Rectal smooth muscle tissue (tissue), 1 donor: ENCODE measurements around the gene GOLGA6D.
"Not testable (repeated sequence)": the region's sequence is repeated elsewhere in the genome, so short reads cannot be mapped to it uniquely, and the experiment has no call there.

Source experiments
- H3K27ac ChIP-seq: one replicate; pipeline ENCODE4 v1.7.0; 2013; ENCODE audit warnings: low read depth, low read length, inconsistent platforms
- H3K27me3 ChIP-seq: one replicate; pipeline ENCODE4 v1.7.0; 2013; ENCODE audit warnings: low read length; ENCODE audit not compliant: control insufficient read depth, insufficient read depth
- H3K36me3 ChIP-seq: one replicate; pipeline ENCODE4 v1.7.0; 2013; ENCODE audit warnings: low read length; ENCODE audit not compliant: control insufficient read depth, insufficient read depth
- H3K4me1 ChIP-seq: one replicate; pipeline ENCODE4 v1.7.0; 2013; ENCODE audit warnings: low read length; ENCODE audit not compliant: control insufficient read depth, insufficient read depth
- H3K4me3 ChIP-seq: one replicate; pipeline ENCODE4 v1.7.0; 2013; ENCODE audit warnings: low read length
- H3K9ac ChIP-seq: one replicate; pipeline ENCODE4 v1.7.0; 2013; ENCODE audit warnings: low read length

GOLGA6D gene

DNA sequence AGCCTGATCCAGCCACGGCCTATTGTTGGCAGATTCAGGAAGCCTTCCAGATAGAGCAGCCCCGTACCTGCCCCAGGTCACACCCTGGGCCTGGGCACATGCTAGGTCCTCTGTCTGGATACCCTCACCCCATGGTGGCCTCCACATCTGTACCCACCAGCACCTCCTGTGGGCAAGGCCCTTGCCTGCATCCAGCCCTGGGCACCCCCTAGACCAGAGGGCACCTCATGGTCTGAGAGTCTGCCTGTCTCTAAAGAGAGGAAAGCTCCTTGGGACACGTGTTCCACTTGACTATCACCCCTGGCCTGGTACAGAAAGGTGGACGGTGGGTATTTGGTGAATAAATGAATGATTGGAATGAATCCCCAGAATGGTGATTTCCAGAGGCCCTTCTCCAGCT is 44.4 kb downstream of the GOLGA6D start:
- H3K4me1 ChIP-seq: no peaks in the 10 kb centered on the region
- no peak overlapping the region for H3K4me3 ChIP-seq
- H3K9ac ChIP-seq: no peak overlapping the region
- H3K36me3 ChIP-seq: no peaks in the 10 kb centered on the region
- H3K27me3 ChIP-seq: no peaks in the 10 kb centered on the region
- no peak overlapping the region for H3K27ac ChIP-seq

DNA sequence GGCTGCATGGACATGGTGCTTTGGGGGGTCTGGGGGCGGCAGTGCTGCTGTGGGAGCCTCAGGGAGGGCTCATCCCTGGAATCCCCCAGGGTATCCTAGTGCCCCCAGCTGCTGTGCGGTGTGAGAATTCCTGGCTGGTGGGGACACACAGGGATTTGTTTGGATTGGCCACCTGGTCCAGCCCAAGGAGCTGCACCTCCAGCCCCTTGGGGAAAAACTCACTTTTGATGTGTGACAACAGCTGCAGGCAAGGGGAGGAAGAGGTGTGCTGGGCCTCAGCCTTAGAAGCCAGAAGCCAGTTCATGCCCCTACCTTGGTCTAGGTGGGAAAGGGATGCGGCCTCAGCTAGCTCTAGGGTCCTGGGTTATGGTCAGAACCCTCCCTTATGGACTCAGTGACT is 44.9 kb downstream of the GOLGA6D start:
- no peaks in the 10 kb centered on the region for H3K36me3 ChIP-seq
- H3K9ac ChIP-seq: no peak overlapping the region
- no peaks in the 10 kb centered on the region for H3K4me1 ChIP-seq
- no peak overlapping the region for H3K27ac ChIP-seq
- no peak overlapping the region for H3K4me3 ChIP-seq
- H3K27me3 ChIP-seq: no peaks in the 10 kb centered on the region

DNA sequence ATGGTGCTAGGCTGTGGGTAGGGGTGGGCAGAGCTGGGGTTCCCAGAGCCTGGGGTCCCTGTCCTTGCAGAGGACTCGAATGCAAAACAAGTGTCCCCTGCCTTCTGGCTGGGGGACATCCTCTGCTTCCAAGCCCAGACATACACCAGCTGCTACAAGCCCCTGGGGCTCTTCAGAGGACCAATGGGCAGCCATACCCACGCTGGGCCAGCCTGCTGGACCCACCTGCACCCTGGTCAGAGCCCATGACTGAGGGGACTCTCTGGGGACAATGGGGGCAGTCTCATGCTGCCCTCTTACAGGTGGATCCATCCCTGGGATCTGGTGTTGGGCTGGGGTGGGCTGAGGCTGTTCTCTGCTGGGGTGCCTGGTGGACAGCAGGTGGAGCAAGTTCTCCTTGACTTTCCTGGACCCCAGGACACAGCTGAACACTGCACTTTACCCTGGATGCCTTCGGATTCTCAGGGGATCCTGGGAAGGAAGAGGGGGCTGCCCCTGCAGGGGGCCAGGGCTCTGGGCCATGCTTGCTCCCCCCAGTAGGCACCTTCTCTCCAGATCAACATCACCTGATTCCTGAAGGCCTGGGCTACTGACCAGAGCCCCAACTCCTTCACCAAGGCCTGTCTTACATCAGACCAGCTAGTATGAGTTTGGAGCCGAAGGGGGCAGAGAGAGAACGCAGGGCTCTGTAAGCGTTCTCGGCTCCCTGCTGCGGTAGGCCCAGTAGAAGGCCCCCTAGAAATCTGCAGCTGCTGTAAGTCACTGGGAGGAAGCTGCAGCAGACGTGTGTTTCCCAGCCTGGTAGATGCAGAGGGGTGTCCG is 46.1 kb downstream of the GOLGA6D start:
- no peak overlapping the region for H3K27ac ChIP-seq
- no peaks in the 10 kb centered on the region for H3K27me3 ChIP-seq
- no peaks in the 10 kb centered on the region for H3K4me1 ChIP-seq
- H3K9ac ChIP-seq: no peak overlapping the region
- no peaks in the 10 kb centered on the region for H3K36me3 ChIP-seq
- no peak overlapping the region for H3K4me3 ChIP-seq

DNA sequence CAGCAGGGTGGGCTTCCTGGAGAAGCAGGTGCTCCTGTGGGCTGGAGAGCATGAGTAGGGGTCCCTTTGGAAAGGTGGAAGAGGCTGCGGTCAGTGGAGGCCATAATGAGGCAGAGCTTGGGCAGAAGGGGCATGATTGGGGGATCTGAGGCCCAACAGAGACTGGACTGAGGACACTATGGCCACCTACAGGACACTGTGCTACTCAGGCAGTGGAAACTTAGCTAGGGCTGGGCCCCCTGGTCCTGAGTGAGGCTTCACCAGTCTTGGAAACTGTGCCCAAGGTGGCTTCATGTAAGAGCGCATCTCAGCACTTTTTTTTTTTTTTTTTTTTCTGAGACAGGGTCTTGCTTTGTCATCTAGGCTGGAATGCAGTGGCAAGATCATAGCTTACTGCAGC is 46.9 kb downstream of the GOLGA6D start:
- H3K27me3 ChIP-seq: no peaks in the 10 kb centered on the region
- H3K9ac ChIP-seq: no peak overlapping the region
- no peaks in the 10 kb centered on the region for H3K4me1 ChIP-seq
- H3K4me3 ChIP-seq: no peak overlapping the region
- H3K36me3 ChIP-seq: no peaks in the 10 kb centered on the region
- H3K27ac ChIP-seq: no peak overlapping the region

DNA sequence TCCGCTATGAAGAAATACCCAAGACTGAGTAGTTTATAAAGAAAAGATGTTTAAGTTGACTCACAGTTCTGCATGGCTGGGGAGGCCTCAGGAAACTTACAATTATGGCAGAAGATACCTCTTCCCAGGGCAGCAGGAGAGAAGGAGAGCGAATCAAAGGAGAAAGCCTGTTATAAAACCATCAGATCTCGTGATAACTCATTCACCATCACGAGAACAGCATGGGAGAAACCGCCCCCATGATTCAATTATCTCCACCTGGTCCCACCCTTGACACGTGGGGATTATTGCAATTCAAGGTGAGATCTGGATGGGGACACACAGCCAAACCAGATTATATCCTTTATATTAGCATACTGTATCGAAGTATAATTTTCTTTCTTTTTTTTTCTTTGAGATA is 49.5 kb downstream of the GOLGA6D start:
- H3K36me3 ChIP-seq, H3K27me3 ChIP-seq, H3K4me3 ChIP-seq: not testable (repeated sequence)

DNA sequence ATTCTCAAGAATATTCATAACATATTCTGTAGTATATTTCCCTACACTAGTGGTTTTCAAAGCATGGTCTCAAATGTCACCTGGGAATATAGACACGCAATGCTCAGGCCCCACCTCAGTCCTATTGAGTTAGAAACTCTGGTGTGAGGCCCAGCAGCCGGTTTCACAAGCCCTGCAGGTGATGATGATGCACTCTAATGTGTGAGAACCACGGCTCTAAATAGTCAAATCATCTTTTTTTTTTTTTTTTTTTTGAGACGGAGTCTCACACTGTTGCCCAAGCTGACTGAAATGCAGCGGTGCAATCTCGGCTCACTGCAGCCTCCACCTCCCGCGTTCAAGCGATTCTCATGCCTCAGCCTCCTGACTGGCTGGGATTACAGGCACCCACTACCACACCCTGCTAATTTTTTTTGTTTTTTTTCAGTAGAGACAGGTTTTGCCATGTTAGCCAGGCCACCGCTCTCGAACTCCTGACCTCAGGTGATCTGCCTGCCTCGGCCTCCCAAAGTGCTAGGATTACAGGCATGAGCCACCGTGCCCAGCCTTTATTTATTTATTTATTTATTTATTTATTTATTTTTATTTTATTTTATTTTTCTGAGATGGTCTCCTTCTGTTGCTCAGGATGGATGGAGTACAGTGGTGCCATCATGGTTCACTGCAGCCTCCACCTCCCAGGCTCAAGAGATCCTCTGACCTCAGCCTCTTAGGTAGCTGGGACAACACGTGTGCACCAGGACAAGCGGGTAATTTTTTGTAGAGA is 51.2 kb downstream of the GOLGA6D start:
- H3K4me3 ChIP-seq, H3K36me3 ChIP-seq, H3K27me3 ChIP-seq, H3K9ac ChIP-seq, H3K27ac ChIP-seq, H3K4me1 ChIP-seq: not testable (repeated sequence)

More for the DNA sequence above, 49.5 kb downstream of the GOLGA6D start:
- not testable (repeated sequence) for H3K4me1 ChIP-seq, H3K9ac ChIP-seq, H3K27ac ChIP-seq

DNA sequence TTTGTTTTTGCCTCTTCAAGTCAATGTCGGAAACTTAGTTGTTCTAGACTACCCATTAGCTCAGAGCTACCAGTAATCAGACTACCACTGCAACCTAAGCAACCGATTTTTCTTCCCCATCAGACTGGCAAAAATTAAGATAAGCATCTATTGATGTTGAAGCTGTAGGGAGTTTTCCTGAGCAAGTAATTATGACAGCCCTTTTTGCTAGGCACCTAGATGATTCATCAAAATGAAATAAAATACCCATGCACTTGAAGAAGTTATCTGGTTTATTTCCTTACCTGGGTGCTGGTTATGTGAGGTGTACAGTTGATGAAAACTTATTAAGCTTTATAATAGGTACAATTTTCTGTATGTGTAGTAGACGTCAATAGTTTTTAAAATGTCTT is 52.7 kb downstream of the GOLGA6D start:
- Histone ChIP-seq H3K36me3 (peaks cover 4% of the 10 kb centered on the region), H3K27ac (peak overlapping the region; percentile 21), H3K4me1 (peaks cover 8% of the 10 kb centered on the region), H3K9ac (no peak overlapping the region), H3K4me3 (peak overlapping the region; percentile 84), H3K27me3 (no peaks in the 10 kb centered on the region)

DNA sequence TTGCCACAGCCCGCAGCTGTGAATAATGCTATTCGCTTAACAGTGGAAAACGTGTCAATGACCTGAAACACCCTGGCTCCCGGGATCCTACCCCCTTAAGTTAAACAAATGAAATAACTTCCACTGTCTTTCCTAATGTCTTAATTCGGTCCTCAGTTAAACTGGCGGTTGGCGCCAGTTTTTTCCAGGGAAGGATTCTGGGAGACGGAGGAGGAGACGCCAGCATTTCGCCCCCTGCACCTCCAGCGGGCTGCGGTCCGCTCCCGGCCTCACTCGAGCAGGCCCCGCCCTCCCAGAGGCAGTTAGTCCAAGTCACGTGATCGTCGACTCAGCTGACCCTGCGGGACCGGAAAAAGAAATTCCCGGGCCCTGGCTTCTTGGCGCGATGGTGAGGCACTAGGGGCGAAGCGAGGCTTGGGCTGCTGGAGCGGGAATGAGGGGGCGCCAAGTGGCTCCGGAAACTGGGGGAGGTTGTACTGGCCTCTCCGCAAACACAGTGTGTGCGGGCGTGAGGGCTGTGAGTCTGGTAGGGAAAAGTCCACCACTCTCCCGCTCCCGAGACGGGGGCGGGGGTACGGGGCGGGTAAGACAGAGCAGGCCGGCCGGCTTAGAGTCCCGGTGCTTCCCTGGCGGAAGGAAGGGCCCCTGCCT is 53.2 kb downstream of the GOLGA6D start, which contains the start of gene COMMD4:
Gene COMMD4, plus strand, starts transcription at position 359 of the 651 bp plus-strand sequence. Its CDS starts 27 bp downstream, at position 386.
- H3K27ac ChIP-seq: peak within 1 kb of the TSS; percentile 51
- H3K27me3 ChIP-seq: no peaks in the 10 kb centered on the region
- peaks cover 4% of the 10 kb centered on the region for H3K36me3 ChIP-seq
- peak within 1 kb of the TSS; percentile 43 for H3K9ac ChIP-seq
- peaks cover 8% of the 10 kb centered on the region for H3K4me1 ChIP-seq
- H3K4me3 ChIP-seq: peak within 1 kb of the TSS; percentile 84

DNA sequence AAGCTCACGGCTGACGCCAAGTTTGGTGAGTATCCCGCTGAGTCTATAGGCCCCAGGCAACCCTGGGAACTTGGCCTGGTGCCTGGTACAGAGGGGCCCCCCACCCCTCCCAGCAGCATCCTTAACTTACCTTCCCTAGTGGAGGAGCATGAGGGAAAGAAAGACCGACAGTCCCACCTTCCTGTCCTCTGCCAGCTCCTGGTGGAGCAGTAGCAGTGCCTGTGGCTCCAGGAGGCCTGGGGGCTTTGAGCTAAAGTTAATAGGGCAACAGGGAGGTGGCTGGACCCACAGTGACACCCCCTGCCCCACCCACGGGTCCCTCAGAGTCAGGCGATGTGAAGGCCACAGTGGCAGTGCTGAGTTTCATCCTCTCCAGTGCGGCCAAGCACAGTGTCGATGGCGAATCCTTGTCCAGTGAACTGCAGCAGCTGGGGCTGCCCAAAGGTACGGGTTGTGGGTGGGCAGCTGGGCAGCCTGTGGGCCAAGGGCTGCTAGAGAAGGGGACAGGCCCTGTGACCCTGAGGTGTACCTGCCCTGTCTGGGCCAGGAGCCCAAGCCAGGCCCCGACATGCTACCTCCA is 56.1 kb downstream of the GOLGA6D start:
- Histone ChIP-seq H3K27me3 (no peaks in the 10 kb centered on the region), H3K36me3 (peaks cover 4% of the 10 kb centered on the region), H3K4me3 (no peak overlapping the region), H3K9ac (no peak overlapping the region), H3K4me1 (peaks cover 8% of the 10 kb centered on the region), H3K27ac (no peak overlapping the region)

DNA sequence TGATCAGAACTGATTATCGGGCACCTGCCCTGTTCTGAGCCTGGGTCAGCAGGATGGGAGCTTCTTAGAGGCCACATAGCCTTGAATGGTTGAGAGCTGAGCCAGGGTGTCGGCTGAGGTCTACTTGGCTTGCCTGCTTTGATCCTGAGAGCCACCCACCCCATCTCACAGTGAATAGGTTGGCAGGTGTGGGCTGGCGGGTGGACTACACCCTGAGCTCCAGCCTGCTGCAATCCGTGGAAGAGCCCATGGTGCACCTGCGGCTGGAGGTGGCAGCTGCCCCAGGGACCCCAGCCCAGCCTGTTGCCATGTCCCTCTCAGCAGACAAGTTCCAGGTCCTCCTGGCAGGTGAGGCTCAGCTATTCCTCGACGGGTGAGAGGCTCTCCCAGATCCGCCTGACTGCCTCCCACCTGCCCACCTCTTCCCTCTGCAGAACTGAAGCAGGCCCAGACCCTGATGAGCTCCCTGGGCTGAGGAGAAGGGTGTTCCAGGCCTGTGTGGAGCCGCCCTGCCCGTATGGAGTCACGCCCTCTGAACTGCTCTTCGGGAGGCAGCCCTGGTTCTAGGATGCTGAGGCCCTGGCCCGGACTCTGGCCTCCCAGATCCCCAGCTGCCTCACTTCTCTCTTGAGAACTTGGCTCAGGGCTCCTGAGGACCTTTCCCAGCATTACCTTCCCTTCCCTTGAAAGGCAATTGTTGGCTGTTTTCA is 57.1 kb downstream of the GOLGA6D start:
- H3K27ac ChIP-seq: no peak overlapping the region
- H3K4me3 ChIP-seq: no peak overlapping the region
- H3K36me3 ChIP-seq: peaks cover 4% of the 10 kb centered on the region
- H3K9ac ChIP-seq: no peak overlapping the region
- peaks cover 8% of the 10 kb centered on the region for H3K4me1 ChIP-seq
- H3K27me3 ChIP-seq: no peaks in the 10 kb centered on the region

DNA sequence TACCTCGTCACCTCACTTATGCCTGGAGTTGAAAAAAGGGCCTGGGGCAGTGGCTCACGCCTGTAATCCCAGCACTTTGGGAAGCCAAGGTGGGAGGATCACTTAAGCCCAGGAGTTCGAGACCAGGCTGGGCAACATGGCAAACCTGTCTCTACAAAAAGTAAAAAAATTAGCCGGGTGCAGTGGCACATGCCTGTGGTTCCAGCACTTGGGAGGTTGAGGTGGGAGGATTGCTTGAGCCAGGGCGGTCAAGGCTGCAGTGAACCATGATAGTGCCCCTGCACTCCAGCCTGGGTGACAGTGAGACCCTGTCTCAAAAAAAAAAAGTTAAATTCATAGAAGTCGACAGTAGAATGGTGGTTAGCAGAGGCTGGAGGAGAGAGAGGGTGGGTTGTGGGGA is 59.6 kb downstream of the GOLGA6D start:
- Histone ChIP-seq H3K27ac (no peak overlapping the region), H3K9ac (no peak overlapping the region), H3K27me3 (no peaks in the 10 kb centered on the region), H3K36me3 (peaks cover 4% of the 10 kb centered on the region), H3K4me1 (no peaks in the 10 kb centered on the region), H3K4me3 (no peak overlapping the region)

DNA sequence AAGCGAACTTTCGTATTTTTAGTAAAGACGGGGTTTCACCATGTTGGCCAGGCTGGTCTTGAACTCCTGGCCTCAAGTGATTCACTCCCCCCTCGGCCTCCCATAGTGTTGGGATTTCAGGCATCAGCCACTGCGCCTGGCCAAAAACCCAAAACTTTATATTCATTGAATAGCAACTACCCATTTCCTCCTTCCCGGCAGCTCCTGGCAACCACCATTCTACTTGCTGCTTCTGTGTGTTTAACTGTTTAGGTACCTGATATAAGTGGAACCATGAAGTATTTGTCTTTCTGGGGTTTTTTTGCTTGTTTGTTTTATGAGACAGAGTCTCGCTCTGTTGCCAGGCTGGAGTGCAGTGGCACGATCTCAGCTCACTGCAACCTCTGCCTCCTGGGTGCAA is 61.3 kb downstream of the GOLGA6D start:
- not testable (repeated sequence) for H3K4me1 ChIP-seq, H3K27me3 ChIP-seq, H3K27ac ChIP-seq, H3K4me3 ChIP-seq, H3K36me3 ChIP-seq, H3K9ac ChIP-seq
